GM12878 (cell line): ENCODE results near the gene AGK.

ENCODE experiments used
- CTCF ChIP-seq, 3 experiments: IDR thresholded peaks in 2 of 3; conservative IDR thresholded peaks in 1 of 3; 2 replicates each; pipeline ENCODE4 v1.5.1; 2011; ENCODE audit warnings: low read depth in 3 of 3, low read length in 3 of 3, mild to moderate bottlenecking in 3 of 3, control low read depth in 2 of 3, moderate library complexity in 2 of 3, inconsistent platforms in 1 of 3, mixed read lengths in 1 of 3; ENCODE audit not compliant: control insufficient read depth in 2 of 3, insufficient read depth in 1 of 3; ENCODE audit errors: extremely low read depth in 1 of 3
- MAX ChIP-seq: IDR thresholded peaks from 2 replicates; pipeline ENCODE4 v1.6.1; 2012; ENCODE audit warnings: low read depth, low read length, improper control_type of control experiment
- RAD21 ChIP-seq: IDR thresholded peaks from 2 replicates; pipeline ENCODE4 v1.6.1; 2011; ENCODE audit warnings: mild to moderate bottlenecking, low read depth, low read length, moderate library complexity; ENCODE audit not compliant: insufficient read depth
- TAF1 ChIP-seq: IDR thresholded peaks from 2 replicates; pipeline ENCODE4 v1.6.1; 2011; ENCODE audit warnings: mild to moderate bottlenecking, low read depth, low read length, borderline replicate concordance
- USF2 ChIP-seq: IDR thresholded peaks from 2 replicates; pipeline ENCODE4 v1.6.1; 2011; ENCODE audit warnings: low read depth, low read length, improper control_type of control experiment, borderline replicate concordance

GRCh38 chr7:141700296-141700847 lies 149.2 kb downstream of the AGK start:
- TF ChIP-seq CTCF (IDR thresholded peaks at IDR 0.05 in 2 of 3, conservative IDR thresholded peaks at IDR 0.05 in 1 of 3; ENCODE audit: control insufficient read depth in 2 of 3, extremely low read depth in 1 of 3, insufficient read depth in 1 of 3, low read depth in 3 of 3, low read length in 3 of 3) (no peak), MAX (no peak), TAF1 (no peak), USF2 (no peak), RAD21 (no peak)
